Measurements from ENCODE around the gene ARVCF.

GRCh38 chr22:20004464-20004863 is 12.2 kb downstream of the ARVCF start:
- TF ChIP-seq CTCF (IDR thresholded peaks at IDR 0.05), result no peak
- no peak for TF ChIP-seq POLR2A (IDR thresholded peaks at IDR 0.05)
